IMR-90 (cell line): ENCODE data around the gene AP3B1. TPM values are rescaled to one million over a fixed set of nuclear protein-coding genes. Genes with fewer than 3 reads are reported as not detected.

Source experiments
- ATAC-seq: fragments of 200-7000 bp; cut with Tn5 transposase; 2 replicates; pipeline ENCODE4 v1.9.1; 2020; ENCODE audit warnings: low read depth, mild to moderate bottlenecking, moderate library complexity
- BruUV-seq: library from RNA; stranded (reverse); fragments of 400-500 nt; replicated peaks from 2 replicates; lab custom pipeline; 2021; lab: Mats Ljungman, UMichigan
- CTCF ChIA-PET: fragments of 300-600 bp; formaldehyde crosslinking; extraction: SDS; loops from one replicate; lab custom pipeline; 2021; ENCODE audit warnings: antibody characterized with exemption; lab: Yijun Ruan, JAX
- POLR2A ChIA-PET: fragments of 300-600 bp; sonication (Branson Sonifier 250); formaldehyde crosslinking; loops from one replicate; lab custom pipeline; 2022; ENCODE audit warnings: antibody characterized with exemption; ENCODE audit not compliant: unreplicated experiment; lab: Charles Lee
- DNase-seq: peaks from one replicate; pipeline ENCODE4 v3.0.0; 2013
- H2AFZ ChIP-seq: replicated peaks from 2 replicates; pipeline ENCODE3; 2013; ENCODE audit warnings: low read length, mild to moderate bottlenecking; ENCODE audit not compliant: poor library complexity
- H2AK5ac ChIP-seq: 2 replicates; pipeline ENCODE4 v1.6.1; 2013; ENCODE audit warnings: low read depth, low read length, inconsistent platforms
- H2AK9ac ChIP-seq: replicated peaks from 2 replicates; pipeline ENCODE3; 2013; ENCODE audit warnings: mild to moderate bottlenecking, low read depth, low read length, moderate library complexity; ENCODE audit not compliant: poor library complexity
- H2BK120ac ChIP-seq: 2 replicates; pipeline ENCODE4 v1.6.1; 2013; ENCODE audit warnings: low read depth, low read length, inconsistent platforms
- H2BK15ac ChIP-seq: 3 replicates; pipeline ENCODE4 v1.6.1; 2013; ENCODE audit warnings: low read depth, low read length, inconsistent platforms
- H2BK20ac ChIP-seq: 2 replicates; pipeline ENCODE4 v1.6.1; 2013; ENCODE audit warnings: low read depth, mild to moderate bottlenecking, inconsistent platforms, low read length, moderate library complexity
- H2BK5ac ChIP-seq: 2 replicates; pipeline ENCODE4 v1.6.1; 2013; ENCODE audit warnings: mild to moderate bottlenecking, low read depth, low read length, inconsistent platforms; ENCODE audit not compliant: poor library complexity, severe bottlenecking
- H3K14ac ChIP-seq: replicated peaks from 2 replicates; pipeline ENCODE4 v1.6.1; 2013; ENCODE audit warnings: low read depth, low read length, inconsistent platforms
- H3K18ac ChIP-seq: 2 replicates; pipeline ENCODE4 v1.6.1; 2013; ENCODE audit warnings: low read depth, low read length, control low read depth
- H3K23ac ChIP-seq: 2 replicates; pipeline ENCODE4 v1.6.1; 2013; ENCODE audit warnings: low read depth, low read length, inconsistent platforms
- H3K27ac ChIP-seq: 2 replicates; pipeline ENCODE4 v1.5.1; 2013; ENCODE audit warnings: mild to moderate bottlenecking, control low read depth, low read length; ENCODE audit not compliant: insufficient read depth
- H3K27me3 ChIP-seq: 2 replicates; pipeline ENCODE4 v1.6.1; 2013; ENCODE audit warnings: low read length; ENCODE audit not compliant: control insufficient read depth, insufficient read depth
- H3K36me3 ChIP-seq: 2 replicates; pipeline ENCODE4 v1.6.1; 2013; ENCODE audit warnings: low read length, mixed read lengths; ENCODE audit not compliant: control insufficient read depth, insufficient read depth
- H3K4ac ChIP-seq: 2 replicates; pipeline ENCODE4 v1.6.1; 2013; ENCODE audit warnings: low read depth, low read length, inconsistent platforms
- H3K4me1 ChIP-seq: 2 replicates; pipeline ENCODE4 v1.6.1; 2013; ENCODE audit warnings: low read length, mixed read lengths; ENCODE audit not compliant: control insufficient read depth, insufficient read depth
- H3K4me2 ChIP-seq: 2 replicates; pipeline ENCODE4 v1.6.1; 2013; ENCODE audit warnings: low read depth, mild to moderate bottlenecking, control low read depth, low read length, moderate library complexity
- H3K4me3 ChIP-seq: 2 replicates; pipeline ENCODE4 v1.5.1; 2013; ENCODE audit warnings: low read depth, mild to moderate bottlenecking, control low read depth, low read length, moderate library complexity; ENCODE audit not compliant: insufficient read depth
- H3K56ac ChIP-seq: 2 replicates; pipeline ENCODE4 v1.6.1; 2013; ENCODE audit warnings: low read length, inconsistent platforms; ENCODE audit not compliant: insufficient read depth; ENCODE audit errors: extremely low read depth
- H3K79me1 ChIP-seq, 2 experiments: 2 replicates each; pipeline ENCODE4 v1.6.1; 2013; ENCODE audit warnings: low read length in 2 of 2, inconsistent platforms in 1 of 2, low read depth in 1 of 2
- H3K9ac ChIP-seq: 2 replicates; pipeline ENCODE4 v1.6.1; 2013; ENCODE audit warnings: low read depth, low read length, control low read depth
- H3K9me1 ChIP-seq: 2 replicates; pipeline ENCODE4 v1.6.1; 2013; ENCODE audit warnings: low read length, inconsistent platforms; ENCODE audit not compliant: insufficient read depth
- H3K9me3 ChIP-seq: 2 replicates; pipeline ENCODE4 v1.6.1; 2013; ENCODE audit warnings: low read length; ENCODE audit not compliant: control insufficient read depth, insufficient read depth
- H4K20me1 ChIP-seq: 2 replicates; pipeline ENCODE4 v1.6.1; 2013; ENCODE audit warnings: low read length, inconsistent platforms; ENCODE audit not compliant: insufficient read depth
- H4K5ac ChIP-seq: 2 replicates; pipeline ENCODE4 v1.6.1; 2013; ENCODE audit warnings: mild to moderate bottlenecking, low read depth, low read length, control low read depth
- H4K8ac ChIP-seq, 2 experiments: 2 replicates each; pipeline ENCODE4 v1.6.1; 2013; ENCODE audit warnings: low read depth in 2 of 2, low read length in 2 of 2, control low read depth in 1 of 2, inconsistent platforms in 1 of 2
- H4K91ac ChIP-seq: 2 replicates; pipeline ENCODE4 v1.6.1; 2013; ENCODE audit warnings: low read depth, low read length, inconsistent platforms; ENCODE audit not compliant: insufficient read depth
- BHLHE40 ChIP-seq: fragments of 150-350 bp; IDR thresholded peaks from 2 replicates; pipeline ENCODE4 v1.6.1; 2016; ENCODE audit warnings: mild to moderate bottlenecking, low read depth, low read length
- CEBPB ChIP-seq: IDR thresholded peaks from 2 replicates; pipeline ENCODE4 v1.6.1; 2012; ENCODE audit warnings: low read depth, low read length, improper control_type of control experiment
- CHD1 ChIP-seq: IDR thresholded peaks from 2 replicates; pipeline ENCODE4 v1.6.1; 2012; ENCODE audit warnings: low read depth, low read length, improper control_type of control experiment
- CTCF ChIP-seq: conservative IDR thresholded peaks from 2 replicates; pipeline ENCODE4 v1.5.1; 2012; ENCODE audit warnings: mild to moderate bottlenecking, low read depth, low read length, improper control_type of control experiment
- ELK1 ChIP-seq: fragments of 150-350 bp; IDR thresholded peaks from 2 replicates; pipeline ENCODE4 v1.6.1; 2016; ENCODE audit warnings: low read depth, mild to moderate bottlenecking, low read length, moderate library complexity, borderline replicate concordance
- FOS ChIP-seq: fragments of 150-350 bp; IDR thresholded peaks from 2 replicates; pipeline ENCODE4 v1.6.1; 2016; ENCODE audit warnings: low read depth, low read length
- MAFK ChIP-seq: IDR thresholded peaks from 2 replicates; pipeline ENCODE4 v1.6.1; 2012; ENCODE audit warnings: low read depth, low read length, improper control_type of control experiment
- MAZ ChIP-seq: IDR thresholded peaks from 2 replicates; pipeline ENCODE4 v1.6.1; 2012; ENCODE audit warnings: low read depth, mild to moderate bottlenecking, low read length, improper control_type of control experiment, moderate library complexity, borderline replicate concordance
- MXI1 ChIP-seq: IDR thresholded peaks from 2 replicates; pipeline ENCODE4 v1.6.1; 2012; ENCODE audit warnings: low read depth, mild to moderate bottlenecking, low read length, moderate library complexity, borderline replicate concordance
- NFE2L2 ChIP-seq: fragments of 150-350 bp; IDR thresholded peaks from 2 replicates; pipeline ENCODE4 v1.6.1; 2016; ENCODE audit warnings: low read depth, mild to moderate bottlenecking, low read length
- POLR2A ChIP-seq: IDR thresholded peaks from 2 replicates; pipeline ENCODE4 v1.6.1; 2012; ENCODE audit warnings: mild to moderate bottlenecking, low read depth, low read length
- RAD21 ChIP-seq: IDR thresholded peaks from 2 replicates; pipeline ENCODE4 v1.6.1; 2012; ENCODE audit warnings: low read length, improper control_type of control experiment
- RFX5 ChIP-seq: IDR thresholded peaks from 2 replicates; pipeline ENCODE4 v1.8.0; 2012; ENCODE audit warnings: low read depth, mild to moderate bottlenecking, low read length, moderate library complexity
- SMC3 ChIP-seq: fragments of 150-350 bp; IDR thresholded peaks from 2 replicates; pipeline ENCODE4 v1.6.1; 2016; ENCODE audit warnings: low read depth, mild to moderate bottlenecking, antibody characterized with exemption, low read length, moderate library complexity
- USF2 ChIP-seq: fragments of 150-350 bp; IDR thresholded peaks from 2 replicates; pipeline ENCODE4 v1.6.1; 2017; ENCODE audit warnings: mild to moderate bottlenecking, antibody characterized with exemption, low read length, low read depth
- WGBS, 2 experiments: methylation state at CpG; one replicate each; pipeline versions ENCODE4 v1.1.5 to v1.1.7; 2013; ENCODE audit warnings: missing lambda C conversion rate in 2 of 2; ENCODE audit not compliant: insufficient read length in 1 of 2; ENCODE audit errors: extremely low coverage in 2 of 2; 5-methylcytosine and 5-hydroxymethylcytosine counted together
- dilution Hi-C: fragments of 300-500 bp; cut with HindIII; formaldehyde crosslinking; loops from one replicate; pipeline ENCODE4 v1.14.3; 2018; ENCODE audit warnings: low sequenced_read_pairs; ENCODE audit not compliant: unreplicated experiment
- in situ Hi-C: fragments of 300-500 bp; cut with MboI; formaldehyde crosslinking; loops from 3 replicates; pipeline ENCODE4 v1.14.3; 2019; ENCODE audit warnings: low sequenced_read_pairs, inconsistent platforms, mixed read lengths
- intact Hi-C: fragments of 100-400 bp; cut with micrococcal nuclease; formaldehyde crosslinking; loops from 2 replicates; pipeline ENCODE4 v1.10.0; 2022
- polyA plus RNA-seq, 3 experiments: library from polyadenylated mRNA; depleted of rRNA; stranded (reverse); fragments of >200 nt; gene quantifications; 2 replicates each; pipeline ENCODE4 v1.2.3, GENCODE V29; 2012; ENCODE audit warnings: low replicate concordance in 1 of 3
- total RNA-seq: library from RNA; depleted of rRNA; stranded (reverse); fragments of >200 nt; gene quantifications from 2 replicates; pipeline ENCODE4 v1.2.3, GENCODE V29; 2012

The AP3B1 gene
- total and polyA plus RNA-seq, 2 of the 4 experiments (the other 2 are of a cell fraction), result 33.1 to 59.0 TPM

- in situ Hi-C loops, result no loop called here
- Histone ChIP-seq H4K8ac (no peak overlapping the region), H2AK9ac (no peak overlapping the region), H3K79me1 (no peaks in the 10 kb centered on the region; a peak in 1 of 4 replicates), H3K14ac (no peak overlapping the region), H3K56ac (no peak overlapping the region), H3K4me1 (no peaks in the 10 kb centered on the region), H3K9me3 (no peaks in the 10 kb centered on the region), H2BK120ac (no peak overlapping the region), H3K27me3 (no peaks in the 10 kb centered on the region), H2AK5ac (no peak overlapping the region), H3K36me3 (peaks cover 2% of the 10 kb centered on the region; the same call in 1 of the 2 replicates), H3K23ac (no peak overlapping the region), H3K18ac (no peak overlapping the region), H2AFZ (no peak overlapping the region), H3K4ac (no peak overlapping the region), H3K4me2 (no peak overlapping the region), H2BK15ac (no peak overlapping the region), H4K5ac (no peak overlapping the region), H2BK5ac (no peak overlapping the region), H4K91ac (no peak overlapping the region), H4K20me1 (no peaks in the 10 kb centered on the region), H2BK20ac (no peak overlapping the region), H3K9me1 (no peaks in the 10 kb centered on the region), H3K4me3 (no peak overlapping the region), H3K9ac (no peak overlapping the region), H3K27ac (no peak overlapping the region)
- no TSS peak for BruUV-seq
- intact Hi-C loops, result no loop called here
- no peak for ATAC-seq
- DNase-seq, result no peak
- dilution Hi-C loops, result no loop called here
- POLR2A ChIA-PET, result no interaction called here
- no peak for TF ChIP-seq RAD21
- no peak for TF ChIP-seq CHD1
- TF ChIP-seq USF2, result no peak
- TF ChIP-seq BHLHE40, result no peak
- TF ChIP-seq ELK1, result no peak
- no peak for TF ChIP-seq SMC3
- TF ChIP-seq CTCF, result no peak
- TF ChIP-seq NFE2L2, result no peak
- TF ChIP-seq FOS, result no peak
- no peak for TF ChIP-seq RFX5
- TF ChIP-seq MAZ, result no peak
- TF ChIP-seq MXI1, result no peak
- no peak for TF ChIP-seq CEBPB
- no peak for TF ChIP-seq MAFK
- no peak for TF ChIP-seq POLR2A
- no CpG with 5 or more reads among the region's 2 CpGs for WGBS, 2 experiments
- CTCF ChIA-PET, result no interaction called here
Measured at GRCh38 chr5:78132507-78132906, 162.0 kb downstream of the AP3B1 start.
